Cardiac muscle cell (in vitro differentiated cells and primary cell): ENCODE data around the gene CCL13. TPM values are rescaled to one million over a fixed set of nuclear protein-coding genes. Genes with fewer than 3 reads are reported as not detected.
A peak's percentile ranks its signal among the peaks of the same experiment; 100 is the strongest.

ENCODE experiments used
- DNase-seq, 2 donors: peaks; one replicate each; pipeline versions ENCODE4 v3.0.0 to v3.0.0-alpha.2; 2010 to 2017; ENCODE audit warnings: low read depth in 1 of 2, low spot score in 1 of 2
- H3K27ac ChIP-seq: fragments of 200-600 bp; sonication (generic); 2 replicates; pipeline ENCODE4 v1.5.1; 2016
- H3K27me3 ChIP-seq: fragments of 200-600 bp; sonication (generic); 2 replicates; pipeline ENCODE4 v1.6.0; 2016; ENCODE audit warnings: control low read depth
- H3K36me3 ChIP-seq: fragments of 200-600 bp; sonication (generic); 2 replicates; pipeline ENCODE4 v1.5.1; 2016; ENCODE audit warnings: control low read depth
- H3K4me1 ChIP-seq: fragments of 200-600 bp; sonication (generic); 2 replicates; pipeline ENCODE4 v1.8.1; 2017; ENCODE audit warnings: low read depth, mild to moderate bottlenecking, mixed run types
- H3K4me3 ChIP-seq: fragments of 200-600 bp; sonication (generic); 2 replicates; pipeline ENCODE4 v1.5.1; 2016; ENCODE audit warnings: mild to moderate bottlenecking
- H3K9me3 ChIP-seq: fragments of 200-600 bp; sonication (generic); 2 replicates; pipeline ENCODE4 v1.5.1; 2017; ENCODE audit warnings: low read depth, mild to moderate bottlenecking, control low read depth
- CTCF ChIP-seq: IDR thresholded peaks from 2 replicates; pipeline ENCODE4 v1.5.1; 2012; ENCODE audit warnings: low read depth, mild to moderate bottlenecking, low read length
- polyA plus RNA-seq: library from polyadenylated mRNA; unstranded; fragments of >200 nt; fragmentation: Nextera tagmentation; extraction: Ambion mirVana; gene quantifications from 2 replicates; pipeline ENCODE4 v1.2.1, GENCODE V29; 2016
- total RNA-seq: library from RNA; depleted of rRNA; stranded (reverse); fragments of >200 nt; gene quantifications from 2 replicates; pipeline ENCODE4 v1.2.3, GENCODE V29; 2016

The CCL13 gene
- total and polyA plus RNA-seq, 2 experiments from 2014 or later = not detected

- no peaks in the 10 kb centered on the region for H3K36me3 ChIP-seq
- no peaks in the 10 kb centered on the region for H3K9me3 ChIP-seq
- no peaks in the 10 kb centered on the region for H3K27me3 ChIP-seq
- no peak for TF ChIP-seq CTCF
- no peak for DNase-seq
- H3K4me1 ChIP-seq = no peaks in the 10 kb centered on the region
- H3K27ac ChIP-seq = no peak overlapping the region
- H3K4me3 ChIP-seq = no peak overlapping the region
Observed at GRCh38 chr17:34377078-34377823, 21.0 kb downstream of the CCL13 start.

GRCh38 chr17:34378664-34379101 is 22.4 kb downstream of the CCL13 start:
- no peak overlapping the region for H3K4me3 ChIP-seq
- TF ChIP-seq CTCF = no peak
- no peak overlapping the region for H3K27ac ChIP-seq
- H3K27me3 ChIP-seq = no peaks in the 10 kb centered on the region
- H3K4me1 ChIP-seq = no peaks in the 10 kb centered on the region
- DNase-seq = no peak
- no peaks in the 10 kb centered on the region for H3K36me3 ChIP-seq
- H3K9me3 ChIP-seq = no peaks in the 10 kb centered on the region

- no peaks in the 10 kb centered on the region for H3K9me3 ChIP-seq
- H3K4me1 ChIP-seq = no peaks in the 10 kb centered on the region
- no peaks in the 10 kb centered on the region for H3K27me3 ChIP-seq
- no peak overlapping the region for H3K4me3 ChIP-seq
- no peak for TF ChIP-seq CTCF
- peak in 1 of 2 donors; percentile 74 for DNase-seq
- H3K36me3 ChIP-seq = no peaks in the 10 kb centered on the region
- no peak overlapping the region for H3K27ac ChIP-seq
Observed at GRCh38 chr17:34379868-34380267, 23.6 kb downstream of the CCL13 start.

- Histone ChIP-seq H3K36me3 (no peaks in the 10 kb centered on the region), H3K27me3 (no peaks in the 10 kb centered on the region), H3K4me1 (no peaks in the 10 kb centered on the region), H3K27ac (no peak overlapping the region), H3K9me3 (no peaks in the 10 kb centered on the region), H3K4me3 (no peak overlapping the region)
- TF ChIP-seq CTCF = no peak
- no peak for DNase-seq
Observed at GRCh38 chr17:34382621-34383124, 26.4 kb downstream of the CCL13 start.

GRCh38 chr17:34383216-34383615 is 26.9 kb downstream of the CCL13 start:
- no peak for TF ChIP-seq CTCF
- Histone ChIP-seq H3K27ac (no peak overlapping the region), H3K36me3 (no peaks in the 10 kb centered on the region), H3K27me3 (no peaks in the 10 kb centered on the region), H3K9me3 (no peaks in the 10 kb centered on the region), H3K4me1 (no peaks in the 10 kb centered on the region), H3K4me3 (no peak overlapping the region)
- DNase-seq = no peak
